ENCODE results near the gene METTL23.
"Not testable (repeated sequence)": the region's sequence is repeated elsewhere in the genome, so short reads cannot be mapped to it uniquely, and the experiment has no call there.

The METTL23 gene

DNA sequence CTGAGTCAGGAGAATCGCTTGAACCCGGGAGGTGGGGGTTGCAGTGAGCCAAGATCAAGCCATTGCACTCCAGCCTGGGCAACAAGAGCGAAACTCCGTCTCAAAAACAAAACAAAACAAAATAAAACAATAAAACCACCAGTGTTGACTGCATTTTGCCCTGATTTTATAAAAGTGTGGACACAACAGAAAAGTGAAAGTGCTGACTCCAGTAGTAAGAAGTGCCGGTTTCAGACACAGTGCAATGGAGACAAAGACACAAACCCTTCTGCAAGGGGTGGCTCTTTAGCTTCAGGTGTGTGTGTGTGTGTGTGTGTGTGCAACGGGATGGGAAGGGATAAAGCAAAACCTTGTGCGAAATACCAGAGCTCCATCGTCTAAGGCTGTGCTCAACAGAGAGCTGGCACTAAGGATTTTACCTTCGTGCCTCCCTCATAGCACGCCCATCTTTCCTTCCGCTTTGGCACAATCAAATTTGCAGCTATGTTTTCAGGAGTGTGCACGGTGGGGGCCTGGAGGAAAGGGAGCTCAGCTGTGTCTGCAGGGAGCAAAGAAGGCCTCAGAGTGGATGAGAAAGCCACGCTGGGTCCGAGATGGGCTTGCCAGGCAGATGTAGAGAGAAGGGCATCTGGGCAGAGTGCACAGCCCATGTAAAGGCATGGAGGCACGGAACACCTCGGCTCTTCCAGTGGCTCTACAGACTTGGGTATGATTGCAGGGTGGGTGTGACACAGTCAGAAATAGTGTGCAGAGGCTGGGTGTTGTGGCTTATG lies 31.4 kb upstream of the METTL23 start:
- no peak for DNase-seq

DNA sequence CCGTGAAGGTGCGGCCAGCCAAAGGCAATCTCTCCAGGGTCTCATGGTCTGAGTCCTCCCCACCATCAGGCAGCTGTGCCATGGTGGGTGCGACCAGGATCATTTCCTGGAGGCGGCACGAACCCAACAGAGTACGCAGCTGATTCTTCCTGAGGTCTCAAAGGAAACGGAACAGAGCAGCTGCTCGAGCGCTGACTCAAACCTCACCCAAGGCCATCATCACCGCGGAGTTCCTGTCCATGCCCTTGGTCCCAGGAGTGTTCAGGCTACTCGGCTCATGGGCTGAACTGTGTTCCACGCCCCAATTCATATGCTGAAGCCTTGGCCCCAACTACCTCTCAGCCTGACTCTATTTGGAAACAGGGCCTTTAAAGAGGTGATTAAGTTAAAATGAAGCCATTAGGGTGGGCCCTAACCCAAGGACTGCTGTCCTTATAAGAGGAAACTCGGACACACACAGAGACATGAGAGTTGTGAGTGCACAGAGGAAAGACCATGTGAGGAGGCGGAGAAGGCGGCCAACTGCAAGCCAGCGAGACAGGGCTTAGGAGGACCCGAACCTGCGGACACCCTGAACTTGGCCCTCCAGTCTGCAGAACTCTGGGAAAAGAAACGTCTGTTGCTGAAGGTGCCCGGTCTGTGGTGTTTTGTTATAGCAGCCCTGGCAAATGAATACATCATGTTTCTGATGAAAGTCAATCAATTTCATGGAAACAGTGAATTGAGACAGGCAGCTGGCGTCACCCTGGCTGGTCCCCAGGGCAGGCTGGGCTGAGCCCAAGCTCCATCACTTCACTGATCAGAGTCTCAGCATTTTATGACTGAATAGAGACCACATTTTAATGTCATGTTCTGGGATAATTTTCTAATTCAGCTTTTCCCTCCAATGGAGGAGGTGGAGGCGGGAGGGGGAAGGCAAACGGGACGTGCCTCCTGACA lies 29.6 kb upstream of the METTL23 start:
- DNase-seq = no peak

DNA sequence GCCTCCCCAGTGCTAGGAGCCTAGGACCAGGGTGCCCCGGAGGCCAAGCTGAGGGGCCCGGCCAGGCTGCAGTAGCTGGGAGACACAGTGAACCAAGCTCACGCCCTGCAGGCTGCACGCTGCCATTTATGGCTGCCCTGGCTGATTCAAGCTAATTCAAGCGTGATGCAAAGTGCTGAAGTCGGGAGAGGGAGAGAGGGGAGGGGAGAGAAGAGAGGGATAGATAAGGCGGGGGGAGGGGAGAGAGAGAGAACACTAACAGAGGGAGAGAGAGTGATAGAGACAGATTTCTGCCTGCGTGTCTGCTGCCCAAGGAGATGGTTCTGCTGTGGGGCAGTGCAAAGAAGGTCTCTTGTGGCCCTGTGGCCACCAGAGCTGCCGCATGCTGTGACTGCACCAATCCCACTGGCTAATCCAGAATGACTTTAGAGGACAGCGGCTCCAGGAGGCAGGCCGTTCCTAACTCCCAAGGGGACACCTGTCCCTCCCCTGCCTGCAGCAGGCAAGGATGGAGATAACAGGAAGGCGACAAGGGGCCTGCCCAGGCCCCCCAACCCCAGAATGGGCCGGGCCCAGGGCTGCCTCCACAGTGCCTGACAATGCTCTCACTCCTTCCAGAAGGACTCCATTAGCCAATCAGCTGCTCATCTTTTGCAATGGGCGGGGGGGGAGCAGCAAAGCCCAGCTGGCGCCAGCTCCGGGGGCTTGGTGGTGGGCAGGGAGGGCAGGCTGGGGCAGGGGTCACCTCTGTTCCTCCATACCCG lies 28.8 kb upstream of the METTL23 start:
- no peak for DNase-seq

DNA sequence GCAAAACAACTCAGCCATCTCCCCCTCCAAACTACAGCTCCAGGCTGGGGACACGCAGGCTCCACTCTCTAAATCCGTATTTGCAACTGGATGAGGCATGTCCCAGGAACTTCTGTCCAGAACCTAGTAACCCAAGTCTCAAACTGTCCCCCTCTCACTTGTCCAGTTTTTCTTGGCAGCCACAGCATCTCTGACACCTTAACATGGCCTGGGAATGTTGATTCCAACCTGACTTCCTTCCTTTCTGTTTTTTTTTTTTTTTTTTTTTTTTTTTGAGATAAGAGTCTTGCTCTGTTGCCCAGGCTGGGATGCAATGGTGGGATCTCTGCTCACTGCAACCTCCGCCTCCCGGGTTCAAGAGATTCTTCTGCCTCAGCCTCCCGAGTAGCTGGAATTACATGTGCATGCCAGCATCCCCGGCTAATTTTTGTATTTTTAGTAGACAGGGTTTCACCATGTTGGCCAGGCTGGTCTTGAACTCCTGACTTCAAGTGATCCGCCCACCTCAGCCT lies 28.1 kb upstream of the METTL23 start:
- DNase-seq = not testable (repeated sequence)

DNA sequence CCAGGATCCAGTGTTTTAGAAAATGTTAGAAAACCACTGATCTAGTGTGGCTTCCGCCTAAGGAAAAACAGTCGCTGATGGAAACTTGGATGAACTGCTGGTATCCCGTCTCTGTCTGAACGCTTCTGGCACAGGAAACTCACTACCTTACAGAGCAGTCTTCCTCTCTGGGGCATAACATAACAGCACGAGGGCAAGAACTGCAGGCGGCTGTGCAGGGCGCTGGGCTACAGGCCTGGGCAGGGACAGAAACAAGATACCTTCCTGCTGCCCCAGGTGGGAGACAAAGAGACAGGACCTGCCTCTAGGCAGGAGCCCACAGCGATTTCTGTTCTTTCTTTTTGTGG lies 26.4 kb upstream of the METTL23 start:
- no peak for DNase-seq

DNA sequence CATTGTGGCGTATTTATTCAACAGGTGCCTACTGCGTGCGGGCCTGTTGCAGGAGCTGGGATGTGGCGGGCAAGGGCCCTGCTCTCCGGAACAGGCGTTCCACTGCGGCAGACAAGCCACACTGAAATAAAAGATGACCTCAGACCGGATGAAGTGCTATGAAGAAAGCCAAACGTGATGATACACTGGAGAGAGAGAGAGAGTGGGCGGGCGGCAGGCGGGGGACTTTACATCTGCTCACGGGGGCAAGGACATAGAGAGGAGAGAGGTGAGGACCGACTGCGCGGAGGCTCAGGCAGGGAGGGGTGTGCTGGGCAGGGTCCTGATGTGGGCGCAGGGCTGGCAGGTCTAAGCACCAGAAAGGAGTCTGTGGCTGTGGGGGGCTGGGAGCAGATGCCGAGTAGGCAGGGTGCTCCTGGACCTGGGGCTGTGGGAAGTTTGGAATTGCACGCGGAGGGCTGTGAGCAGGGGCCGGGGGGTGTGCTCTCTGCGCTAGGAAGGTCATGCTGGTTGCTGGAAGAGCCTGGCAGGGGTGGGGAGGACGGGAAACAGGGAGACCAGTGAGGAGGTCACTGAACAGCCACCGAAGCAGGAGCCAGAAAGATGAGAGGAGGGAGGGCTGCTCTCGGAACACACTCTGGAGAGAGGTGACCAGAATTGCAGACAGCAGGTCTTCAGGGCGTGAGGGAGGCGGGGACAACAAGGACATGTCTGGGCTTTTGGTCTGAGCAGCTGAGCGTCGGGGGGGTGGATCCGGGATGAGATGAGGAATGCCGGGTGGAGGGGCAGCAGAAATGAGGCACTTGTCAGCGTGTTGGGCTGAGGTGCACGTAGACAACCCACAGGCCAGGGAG lies 25.8 kb upstream of the METTL23 start:
- no peak for DNase-seq

DNA sequence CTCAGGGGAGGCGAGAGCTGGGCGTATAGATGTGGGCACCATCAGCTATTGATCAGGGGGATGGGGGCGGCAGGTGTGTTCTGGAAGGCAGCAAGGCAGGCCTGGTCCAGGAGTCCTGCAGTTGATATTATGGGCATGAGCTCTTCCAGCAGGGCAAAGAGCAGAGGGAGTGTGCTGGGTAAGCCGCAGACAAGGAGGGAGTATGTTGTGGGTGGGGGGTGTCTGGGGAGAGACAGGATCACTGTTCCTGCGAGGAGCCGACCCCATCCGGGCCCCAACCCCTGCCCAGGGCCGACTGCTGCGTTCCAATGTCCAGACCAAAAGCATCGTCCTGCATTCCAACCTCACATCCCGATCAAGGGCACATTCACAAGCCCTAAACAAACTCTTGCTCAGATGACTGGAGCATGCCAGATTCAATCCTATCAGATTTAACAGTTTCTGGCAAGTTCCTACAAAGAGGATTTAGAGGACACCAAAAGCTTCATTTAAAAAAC lies 25.1 kb upstream of the METTL23 start:
- no peak for DNase-seq

DNA sequence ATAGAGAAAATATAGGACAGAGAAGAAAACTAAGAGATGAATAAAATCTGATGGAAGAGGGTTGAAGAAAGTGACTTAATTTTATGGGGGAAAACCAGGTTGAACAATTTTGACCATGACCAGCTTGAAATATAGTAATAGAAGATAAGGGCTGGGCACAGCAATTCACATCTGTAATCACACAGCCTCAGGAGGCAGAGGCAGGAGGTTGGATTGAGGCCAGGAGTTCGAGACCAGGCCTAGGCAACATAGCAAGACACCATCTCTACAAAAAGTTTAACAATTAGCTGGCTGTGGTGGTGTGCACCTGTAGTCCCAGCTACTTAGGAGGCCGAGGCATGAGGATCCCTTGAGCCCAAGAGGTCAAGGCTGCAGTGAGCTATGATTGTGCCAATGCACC lies 24.6 kb upstream of the METTL23 start:
- DNase-seq = no peak

DNA sequence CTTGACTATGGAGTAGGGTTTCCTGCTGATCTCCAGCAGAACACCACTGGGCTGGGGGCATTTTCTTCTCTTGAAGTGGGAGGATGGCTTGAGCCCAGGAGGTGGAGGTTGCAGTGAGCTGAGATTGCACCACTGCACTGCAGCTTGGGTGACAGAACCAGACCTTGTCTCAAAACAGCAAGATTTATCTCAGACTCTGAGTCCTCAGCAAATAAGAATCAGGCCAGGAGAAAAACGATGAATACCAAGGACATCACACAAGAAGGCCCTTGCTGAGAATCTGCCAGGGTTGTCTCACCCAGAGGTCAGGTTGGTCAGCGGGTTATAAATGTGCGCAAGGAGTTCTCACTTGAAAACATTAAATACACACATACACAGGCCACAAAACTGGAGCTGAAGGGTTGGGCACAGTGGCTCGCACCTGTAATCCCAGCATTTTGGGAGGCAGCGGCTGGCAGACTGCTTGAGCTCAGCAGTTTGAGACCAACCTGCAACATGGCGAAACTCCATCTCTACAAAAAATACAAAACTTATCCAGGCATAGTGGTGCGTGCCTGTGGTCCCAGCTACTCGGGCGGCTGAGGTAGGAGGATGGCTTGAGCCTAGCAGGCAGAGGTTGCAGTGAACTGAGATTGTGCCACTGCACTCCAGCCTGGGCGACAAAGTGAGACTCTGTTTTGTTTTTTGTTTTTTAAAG lies 23.6 kb upstream of the METTL23 start:
- DNase-seq = no peak

DNA sequence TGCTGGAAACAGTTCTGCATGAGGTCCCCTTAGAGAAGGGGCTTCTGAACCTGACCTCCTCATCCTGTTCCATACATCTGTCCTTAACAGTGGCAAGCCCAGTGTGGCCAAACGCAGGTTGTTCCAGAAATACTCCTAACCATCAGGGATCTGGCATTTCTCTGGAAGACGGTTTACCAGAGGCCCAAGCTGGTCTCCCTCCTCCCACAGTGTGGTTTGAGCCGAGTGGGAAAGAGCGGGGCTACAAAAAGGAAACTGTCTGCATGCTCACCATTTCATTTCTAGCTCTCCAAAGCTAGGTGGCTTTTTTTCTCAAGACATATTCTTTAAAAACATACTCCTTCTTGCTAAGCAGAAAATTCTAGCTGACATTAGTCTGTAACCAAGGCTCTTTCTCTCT lies 21.8 kb upstream of the METTL23 start:
- DNase-seq = no peak

DNA sequence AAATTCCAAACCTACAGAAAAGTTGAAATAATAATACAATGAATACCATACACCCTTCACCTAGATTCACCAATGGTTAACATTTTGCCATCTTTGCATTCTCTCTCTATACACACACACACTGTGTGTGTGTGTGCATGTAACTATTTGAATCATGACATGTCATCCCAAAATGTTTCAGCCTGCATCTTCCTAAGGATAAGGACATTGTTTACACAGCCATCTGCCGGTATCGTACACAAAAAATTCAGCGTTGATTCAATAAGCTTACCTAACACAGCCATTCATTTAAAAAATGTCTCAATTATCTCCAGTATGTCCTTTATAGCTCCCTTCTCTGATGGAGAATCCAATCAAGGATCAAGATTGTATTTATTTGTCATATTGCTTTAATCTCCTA lies 19.8 kb upstream of the METTL23 start:
- DNase-seq = no peak

DNA sequence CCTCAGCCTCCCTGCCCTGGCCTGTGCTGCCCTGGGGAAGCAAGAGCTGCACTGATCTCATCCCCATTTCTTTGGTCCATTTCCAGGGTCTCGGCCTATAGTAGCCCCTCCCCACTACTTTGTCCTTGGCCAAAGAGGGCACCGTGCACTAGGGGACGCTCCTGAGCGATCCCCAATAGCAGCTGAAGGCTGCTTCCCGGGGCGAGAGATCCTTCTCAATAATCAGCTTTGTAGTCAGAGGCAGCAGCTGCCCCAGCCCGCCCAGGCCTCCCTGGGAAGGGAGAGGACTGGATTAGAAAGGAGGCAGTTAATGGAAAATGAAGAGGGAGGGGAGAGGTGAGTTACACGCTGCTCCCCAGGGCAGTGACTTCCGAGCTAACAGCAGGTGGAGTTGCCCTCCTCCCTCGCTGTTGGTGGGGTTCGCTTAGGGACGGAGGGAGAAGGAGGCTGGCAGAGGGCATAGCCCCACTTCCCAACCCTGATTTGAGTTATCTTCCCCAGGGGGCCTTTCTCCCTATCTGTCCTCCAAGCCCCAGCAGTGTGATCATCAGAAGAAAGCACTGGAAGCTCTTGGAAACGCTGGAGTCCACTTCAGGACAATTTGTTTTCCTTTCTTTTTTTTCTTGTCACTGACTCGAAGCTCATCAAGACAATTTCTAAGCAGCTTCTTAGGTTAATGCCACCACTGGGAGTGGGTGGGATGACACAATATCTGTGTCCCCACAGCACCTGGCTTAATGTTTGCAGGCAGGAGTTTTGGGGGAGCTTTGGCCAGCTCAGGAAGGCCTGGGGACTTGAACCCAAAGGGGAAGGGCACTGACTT lies 18.4 kb upstream of the METTL23 start:
- DNase-seq = no peak

DNA sequence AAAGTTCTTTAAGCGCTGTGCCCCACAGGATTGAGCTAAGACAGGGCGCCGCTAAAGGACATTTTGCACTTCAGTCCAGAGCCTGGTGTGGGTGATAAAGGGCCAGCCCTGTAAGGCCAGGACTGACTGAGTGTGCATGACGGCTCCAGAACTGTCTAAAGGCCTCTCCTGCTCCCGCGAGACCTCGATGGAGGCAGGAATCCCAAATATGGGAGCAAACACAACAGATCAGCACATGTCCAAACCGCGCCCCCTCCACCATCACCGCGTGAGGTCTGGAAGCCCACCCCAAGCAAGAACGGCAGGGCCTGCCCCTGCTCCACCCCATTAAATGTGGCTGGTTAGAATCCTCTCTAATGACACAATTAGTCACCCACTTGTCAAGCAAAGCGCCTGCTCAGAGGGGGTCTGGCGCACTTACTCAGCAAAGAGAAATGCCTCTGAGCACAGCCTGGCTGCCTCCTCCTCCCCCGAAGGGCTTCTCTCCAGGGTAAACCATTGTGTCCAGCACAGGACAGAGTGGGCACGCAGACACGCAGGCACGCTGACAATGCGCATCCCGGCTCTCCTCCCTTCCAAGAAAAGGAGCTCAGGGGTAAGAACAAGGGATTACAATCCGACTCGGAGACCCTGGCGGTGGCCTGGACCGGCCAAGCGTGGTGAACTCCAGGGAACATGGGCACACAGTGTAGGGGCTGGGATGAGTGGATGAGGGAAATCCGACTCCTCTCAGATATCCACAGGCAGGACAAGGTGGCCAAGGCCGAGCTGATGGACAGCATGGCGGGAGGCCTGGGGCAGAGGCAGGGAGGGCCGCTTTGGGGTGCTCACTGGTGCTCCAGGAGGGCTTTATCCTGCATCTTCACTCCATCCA lies 17.3 kb upstream of the METTL23 start:
- no peak for DNase-seq

DNA sequence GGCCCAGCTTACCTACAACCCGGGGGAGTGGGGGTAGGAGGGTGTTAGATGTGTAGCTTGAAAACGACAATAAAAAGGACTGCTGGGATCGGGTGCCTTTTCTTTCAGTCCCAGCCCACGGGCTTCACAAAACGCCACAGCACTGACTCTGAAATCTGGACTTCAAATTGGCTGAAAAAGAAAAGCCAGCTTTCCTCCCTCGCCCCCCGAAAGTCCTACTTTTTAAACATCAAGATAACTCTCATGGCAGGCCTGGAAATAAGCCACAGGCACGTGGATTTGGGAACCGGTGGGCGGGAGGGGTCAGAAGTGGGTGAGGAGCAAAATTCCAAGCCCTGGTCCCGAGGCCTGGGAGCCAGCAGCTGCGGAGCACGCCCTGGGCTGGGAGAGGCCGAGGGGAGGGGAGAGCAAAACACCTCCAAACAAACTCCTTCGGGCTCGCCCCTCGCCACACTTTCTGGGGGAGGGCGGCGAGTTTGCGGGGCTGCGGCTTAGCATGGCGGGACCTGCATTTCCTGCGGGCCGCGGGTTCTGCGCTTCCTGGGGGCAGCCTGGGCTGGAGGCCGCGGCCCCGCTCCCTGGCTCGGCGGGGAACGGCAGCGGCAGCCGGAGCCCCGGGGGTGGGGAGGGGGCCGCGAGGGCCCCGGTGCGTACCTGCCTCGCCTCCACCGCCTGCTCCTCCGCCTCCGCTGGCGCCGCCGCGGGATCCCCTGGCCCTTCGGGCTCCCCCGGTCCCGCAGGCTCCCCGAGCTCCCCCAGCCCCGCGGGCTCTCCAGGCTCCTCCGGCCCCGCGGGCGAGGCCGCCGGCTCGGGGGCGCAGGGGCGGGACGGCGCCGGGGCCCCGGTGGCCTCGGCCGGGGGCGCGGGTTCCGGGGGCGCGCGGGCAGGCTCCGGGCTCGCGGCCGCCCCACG lies 16.4 kb upstream of the METTL23 start:
- DNase-seq = peak; percentile 25

DNA sequence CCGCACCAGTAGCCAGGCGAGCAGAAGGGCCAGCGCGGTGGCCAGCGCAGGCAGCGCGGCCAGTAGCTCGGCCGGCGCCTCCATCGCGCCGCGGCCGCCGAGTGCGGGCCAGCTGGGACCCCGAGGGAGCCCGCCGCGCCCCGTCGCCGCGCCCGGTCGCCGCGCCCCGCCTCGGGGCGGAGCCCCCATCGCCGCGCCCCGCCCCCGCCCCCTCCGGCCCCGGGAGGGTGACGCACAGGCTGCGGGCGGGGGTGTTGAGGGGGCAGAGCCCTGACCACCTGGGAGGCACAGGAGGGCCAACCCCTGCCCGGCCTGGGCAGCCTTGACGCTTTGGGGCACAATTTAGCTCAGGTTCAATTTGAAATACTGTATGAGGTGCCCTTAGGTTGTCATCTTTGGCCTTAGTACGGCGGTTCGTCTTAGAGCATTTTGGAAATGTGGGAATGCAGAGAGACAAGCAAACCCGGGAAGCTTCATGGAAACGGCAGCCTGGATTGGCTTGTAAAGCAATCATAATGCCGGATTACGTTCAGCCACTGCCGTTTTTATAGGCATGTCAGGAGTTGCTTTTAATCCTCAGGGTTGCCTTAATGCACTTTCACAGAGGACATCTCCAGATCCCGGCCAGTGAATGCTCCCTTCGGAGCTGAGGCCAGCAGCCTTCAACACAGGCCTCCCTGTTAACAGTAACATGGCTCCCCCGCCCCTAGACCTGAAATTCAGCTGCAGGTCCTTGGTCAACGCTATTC lies 15.6 kb upstream of the METTL23 start, which contains the start of gene MXRA7:
MXRA7 (minus strand) TSS at position 103 of the 749 bp plus-strand sequence; CDS start at position 84, 19 bp downstream.
- peak; percentile 67 for DNase-seq

DNA sequence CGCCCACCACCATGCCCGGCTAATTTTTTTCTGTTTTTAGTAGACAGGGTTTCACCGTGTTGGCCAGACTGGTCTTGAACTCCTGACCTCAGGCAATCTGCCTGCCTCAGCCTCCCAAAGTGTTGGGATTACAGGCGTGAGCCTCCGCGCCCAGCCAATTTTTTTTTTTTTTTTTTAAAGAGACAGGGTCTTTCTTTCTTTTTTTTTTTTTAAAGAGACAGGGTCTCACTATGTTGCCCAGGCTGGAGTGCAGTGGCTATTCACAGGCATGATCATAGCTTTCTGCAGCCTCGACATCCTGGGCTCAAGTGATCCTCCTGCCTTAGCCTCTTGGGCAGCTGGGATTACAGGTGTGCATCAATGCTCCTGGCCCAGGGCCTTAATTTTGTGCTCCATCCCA lies 14.3 kb upstream of the METTL23 start:
- not testable (repeated sequence) for DNase-seq

DNA sequence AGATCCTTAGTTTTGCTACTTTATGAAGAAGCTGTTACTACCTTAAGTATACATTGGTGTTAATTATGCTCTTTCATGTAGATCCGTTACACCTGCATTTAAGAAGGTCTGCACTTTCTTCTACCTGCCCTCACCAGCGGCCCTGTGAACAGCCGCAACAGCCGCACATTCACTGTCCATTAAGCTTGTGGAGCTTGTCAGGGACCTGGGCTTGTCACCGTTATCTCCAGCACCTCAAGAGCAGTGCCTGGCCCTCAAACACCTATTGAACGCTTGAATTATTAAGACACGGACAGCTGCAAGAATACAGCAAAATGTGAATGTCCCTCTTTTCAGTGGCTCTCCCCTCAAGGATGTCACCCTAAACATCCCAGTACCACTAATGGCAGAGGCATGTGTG lies 12.9 kb upstream of the METTL23 start:
- DNase-seq = no peak

Data from CD4-positive, alpha-beta T cell treated with Interleukin-6 for 4 hours (primary cell).